Activated T-cell treated with anti-CD3 and anti-CD28 coated beads for 24 hours (primary cell): ENCODE data around the gene MRPL23.

ENCODE experiments used
- DNase-seq: peaks from one replicate; pipeline ENCODE4 v3.0.0-alpha.2; 2020; ENCODE audit warnings: low read depth

The MRPL23 gene

DNA sequence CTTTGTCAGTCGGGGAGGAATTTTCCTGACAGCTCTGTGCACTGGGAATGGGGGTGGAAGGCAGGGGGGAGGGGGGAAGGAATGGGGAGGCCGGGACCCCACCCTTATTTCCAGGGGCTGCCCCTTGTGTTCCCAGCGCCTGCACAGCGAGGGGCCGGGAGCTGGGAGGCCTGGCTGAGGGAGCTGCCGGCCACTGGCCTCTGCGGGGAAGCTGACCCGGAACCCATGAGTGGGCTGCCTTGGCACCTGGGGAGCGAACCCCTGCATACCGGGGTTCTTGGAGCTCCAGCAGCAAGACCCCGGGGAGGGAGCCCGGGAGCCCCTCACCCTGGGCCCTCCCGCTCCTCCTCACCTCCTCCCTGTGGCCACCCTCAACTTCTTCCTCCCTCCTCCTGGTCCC is 47.0 kb downstream of the MRPL23 start:
- no peak for DNase-seq

DNA sequence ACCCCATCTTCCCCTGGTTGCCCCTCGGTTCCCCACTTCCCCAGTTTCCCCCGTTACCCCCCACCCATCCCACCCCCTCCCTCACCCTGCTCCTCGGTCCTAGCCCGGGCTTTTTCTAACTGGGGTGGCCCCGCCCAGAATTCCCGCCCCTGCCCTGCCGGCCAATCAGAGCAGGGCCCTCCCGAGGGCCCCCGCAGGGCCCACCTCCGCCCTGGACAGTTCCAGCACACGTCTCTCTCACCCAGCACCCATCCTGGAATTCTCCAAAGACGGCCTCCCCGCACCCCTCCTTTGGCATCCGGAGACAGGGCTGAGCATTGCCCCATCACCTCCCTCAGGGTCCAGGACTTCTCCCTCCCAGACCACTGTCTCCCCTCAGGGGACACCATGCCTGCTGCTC is 50.6 kb downstream of the MRPL23 start, which contains the start of gene H19:
Gene H19, minus strand, starts transcription at position 88 of the 400 bp plus-strand sequence.
- no peak for DNase-seq

DNA sequence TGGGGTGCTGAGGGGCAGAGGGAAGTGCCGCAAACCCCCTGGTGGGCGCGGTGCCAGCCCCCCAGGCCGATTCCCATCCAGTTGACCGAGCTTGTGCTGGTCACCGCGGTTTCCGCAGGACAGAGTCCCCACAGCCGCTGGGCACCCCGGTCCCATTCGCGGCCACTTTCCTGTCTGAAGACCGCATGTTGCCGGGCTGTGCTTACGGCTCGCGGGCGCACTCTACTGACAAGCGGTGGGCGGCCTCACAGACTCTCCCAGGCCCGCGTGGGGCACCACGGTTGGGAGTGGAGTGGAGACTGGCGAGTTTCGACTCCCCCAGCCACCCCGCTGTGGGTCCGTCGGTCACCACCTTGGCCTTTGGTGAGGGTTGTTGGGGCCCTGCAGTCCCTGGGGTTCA is 51.2 kb downstream of the MRPL23 start:
- no peak for DNase-seq

DNA sequence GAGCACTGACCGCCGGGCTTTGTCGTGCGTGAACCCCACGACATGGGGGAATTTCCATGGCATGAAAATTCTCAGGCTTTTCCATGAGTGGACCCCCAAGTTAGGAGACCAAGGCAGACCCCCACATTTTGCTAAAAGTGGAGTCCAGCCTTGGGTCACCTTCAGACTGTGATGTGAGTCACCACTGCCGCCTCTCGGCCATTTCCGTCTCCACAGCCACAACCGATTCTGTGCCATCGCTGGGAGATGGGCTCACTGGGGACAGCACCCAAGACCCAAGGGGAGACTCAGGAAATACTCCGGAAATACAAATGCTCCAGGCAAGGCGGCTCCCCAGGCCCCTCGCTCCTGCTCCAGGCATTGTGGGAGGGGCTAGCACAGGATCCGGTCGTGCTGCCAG is 51.7 kb downstream of the MRPL23 start:
- DNase-seq: no peak

DNA sequence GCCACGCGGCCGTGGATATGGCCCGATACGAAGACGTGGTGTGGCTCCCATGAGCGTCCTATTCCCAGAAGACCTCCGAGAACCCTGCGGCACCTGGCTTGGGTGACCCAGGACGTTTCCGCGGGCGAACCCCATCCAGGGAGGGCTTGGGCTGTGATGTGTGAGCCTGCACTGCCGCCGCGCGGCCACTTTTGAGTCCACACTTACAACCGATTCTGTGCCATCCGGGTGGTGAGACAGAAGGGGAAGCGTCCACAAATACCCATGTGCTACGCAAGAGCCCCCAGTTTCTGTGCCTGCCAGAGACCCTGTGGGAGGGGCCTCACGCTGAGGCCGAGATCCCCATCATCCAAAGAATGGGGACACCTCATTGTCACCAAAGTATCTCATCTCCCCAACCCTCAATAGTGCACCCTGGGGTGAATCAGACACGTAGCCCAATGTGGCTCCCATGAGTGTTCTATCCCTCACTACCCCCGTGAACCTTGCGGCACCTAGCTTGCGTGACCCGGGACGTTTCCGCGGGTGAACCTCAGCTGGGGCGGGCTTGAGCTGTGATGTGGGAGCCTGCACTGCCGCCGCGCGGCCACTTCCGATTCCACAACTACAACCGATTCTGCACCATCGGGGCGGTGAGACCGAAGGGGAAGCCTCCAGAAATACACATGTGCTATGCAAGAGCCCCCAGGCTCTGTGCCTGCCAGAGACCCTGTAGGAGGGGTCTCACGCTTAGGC is 55.1 kb downstream of the MRPL23 start:
- DNase-seq: no peak

DNA sequence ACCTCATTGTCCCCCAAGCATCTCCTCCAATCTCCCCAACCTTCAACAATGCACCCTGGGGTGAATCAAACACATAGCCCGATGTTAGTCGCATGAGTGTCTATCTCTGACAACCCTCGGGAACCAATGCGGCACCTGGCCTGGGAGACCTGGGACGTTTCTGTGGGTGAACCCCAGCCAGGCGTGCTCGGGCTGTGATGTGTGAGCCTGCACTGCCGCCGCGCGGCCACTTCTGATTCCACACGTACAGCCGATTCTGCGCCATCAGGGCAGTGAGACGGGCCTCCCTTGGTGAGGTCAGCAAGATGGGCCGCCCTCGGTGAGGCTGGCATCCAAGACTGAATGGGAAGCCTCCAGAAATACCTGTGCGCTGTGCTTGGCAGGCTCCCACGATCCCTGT is 55.7 kb downstream of the MRPL23 start:
- DNase-seq: no peak

DNA sequence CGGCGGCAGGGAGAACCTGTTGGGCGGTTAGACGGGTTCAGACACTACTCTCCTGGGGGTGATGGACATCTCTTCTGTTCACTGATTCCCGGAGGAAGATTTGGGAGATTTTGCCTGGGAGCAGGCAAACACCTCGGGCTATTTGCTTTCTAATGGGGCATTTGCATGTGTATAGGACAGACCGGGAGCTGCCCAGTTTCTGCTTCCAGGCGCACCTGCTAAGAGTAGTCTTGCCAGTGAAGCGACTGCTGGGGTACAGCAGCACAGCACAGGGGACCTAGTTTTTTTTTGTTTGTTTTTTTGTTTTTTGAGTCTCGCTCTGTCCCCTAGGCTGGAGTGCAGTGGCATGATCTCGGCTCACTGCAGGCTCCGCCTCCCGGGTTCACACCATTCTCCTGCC is 57.3 kb downstream of the MRPL23 start:
- DNase-seq: no peak
